Stimulated activated naive CD4-positive, alpha-beta T cell (primary cell): ENCODE data around the gene LEFTY2.
"Not testable (repeated sequence)": the region's sequence is repeated elsewhere in the genome, so short reads cannot be mapped to it uniquely, and the experiment has no call there.

ENCODE experiments used
- DNase-seq, 6 experiments: peaks; one replicate each; lab custom pipeline; 2025; lab: John Stamatoyannopoulos, UW

The LEFTY2 gene, protein sequence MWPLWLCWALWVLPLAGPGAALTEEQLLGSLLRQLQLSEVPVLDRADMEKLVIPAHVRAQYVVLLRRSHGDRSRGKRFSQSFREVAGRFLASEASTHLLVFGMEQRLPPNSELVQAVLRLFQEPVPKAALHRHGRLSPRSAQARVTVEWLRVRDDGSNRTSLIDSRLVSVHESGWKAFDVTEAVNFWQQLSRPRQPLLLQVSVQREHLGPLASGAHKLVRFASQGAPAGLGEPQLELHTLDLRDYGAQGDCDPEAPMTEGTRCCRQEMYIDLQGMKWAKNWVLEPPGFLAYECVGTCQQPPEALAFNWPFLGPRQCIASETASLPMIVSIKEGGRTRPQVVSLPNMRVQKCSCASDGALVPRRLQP

DNA sequence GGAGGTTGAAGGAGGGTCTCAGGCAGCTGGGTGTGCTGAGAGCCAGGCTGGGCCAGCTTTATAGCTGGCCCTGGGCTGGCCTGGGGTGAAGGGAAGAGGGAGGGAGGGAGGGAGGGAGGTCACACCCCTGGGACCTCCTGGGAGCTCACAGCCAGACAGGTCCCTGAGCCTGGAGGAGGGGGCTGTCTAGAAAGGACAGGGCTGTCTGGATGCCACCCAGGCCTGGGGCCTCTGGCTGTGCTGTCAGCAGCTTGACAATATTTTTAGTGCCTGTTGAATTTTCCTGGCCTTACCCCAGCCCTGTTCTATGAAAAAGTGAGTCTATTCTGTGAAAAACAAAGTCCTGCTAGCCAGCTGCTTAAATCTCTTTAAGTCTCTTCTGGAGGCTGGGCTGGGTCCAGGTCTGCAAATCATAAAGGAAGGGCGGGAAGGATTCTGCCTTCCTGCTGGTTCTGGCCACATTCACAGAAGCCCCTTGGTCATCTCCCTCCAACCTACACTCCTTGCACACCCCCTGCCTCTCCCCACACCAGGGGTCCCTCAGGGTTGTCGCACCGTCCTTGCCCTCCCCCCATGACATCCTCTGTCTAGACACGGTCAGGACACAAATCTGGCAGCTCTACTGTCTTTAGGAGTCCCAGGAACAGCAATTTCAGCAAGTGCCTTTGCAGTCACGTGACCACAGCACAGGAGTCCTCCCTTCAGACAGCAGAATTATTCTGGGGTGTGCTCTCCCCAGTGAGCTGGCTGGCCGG is at the start of gene LEFTY2:
TSS of gene LEFTY2 (minus strand) at position 34 of the 755 bp plus-strand sequence. CDS start 80 bp downstream, outside the sequence.
- no peak for DNase-seq

DNA sequence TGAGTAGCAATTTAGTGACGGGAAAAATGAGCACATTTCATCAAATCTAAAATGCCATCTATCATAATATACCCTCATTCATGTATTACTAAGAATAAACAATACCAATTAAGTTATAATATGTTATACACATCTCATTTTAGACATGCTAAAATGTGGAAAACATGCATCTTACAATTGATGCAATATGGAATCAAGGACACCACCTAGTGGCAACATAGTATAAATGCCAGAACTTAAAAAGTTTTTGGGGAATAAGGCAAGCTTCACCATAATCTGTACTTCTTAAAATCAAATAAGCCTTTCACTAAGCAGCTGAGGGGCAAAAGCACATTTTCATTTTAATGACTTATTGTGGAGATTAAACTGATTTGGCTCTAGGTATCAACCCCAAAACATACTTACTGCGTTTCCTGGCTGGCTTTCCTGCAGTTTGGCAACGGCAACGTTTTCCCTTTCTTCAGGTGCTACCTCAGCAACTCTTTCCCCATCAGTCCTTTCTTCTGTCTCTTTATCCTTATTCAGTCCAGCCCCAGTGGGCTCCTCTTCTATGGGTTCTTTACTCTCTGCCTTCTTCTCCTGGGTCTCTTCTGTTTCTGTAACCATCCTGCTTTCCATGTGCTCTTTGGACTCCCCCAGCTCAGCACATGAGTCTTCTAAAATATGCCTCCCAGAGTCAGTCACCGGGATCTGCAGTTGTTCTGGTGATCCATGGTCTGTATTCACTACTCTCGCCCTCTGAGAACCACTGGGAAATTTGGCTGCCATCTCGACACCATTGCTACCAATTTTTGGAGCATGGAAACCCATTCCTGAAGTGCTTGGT is 46.7 kb upstream of the LEFTY2 start:
- DNase-seq: peak in 3 of 6 experiments; percentile 20 to 49 (median 48)

DNA sequence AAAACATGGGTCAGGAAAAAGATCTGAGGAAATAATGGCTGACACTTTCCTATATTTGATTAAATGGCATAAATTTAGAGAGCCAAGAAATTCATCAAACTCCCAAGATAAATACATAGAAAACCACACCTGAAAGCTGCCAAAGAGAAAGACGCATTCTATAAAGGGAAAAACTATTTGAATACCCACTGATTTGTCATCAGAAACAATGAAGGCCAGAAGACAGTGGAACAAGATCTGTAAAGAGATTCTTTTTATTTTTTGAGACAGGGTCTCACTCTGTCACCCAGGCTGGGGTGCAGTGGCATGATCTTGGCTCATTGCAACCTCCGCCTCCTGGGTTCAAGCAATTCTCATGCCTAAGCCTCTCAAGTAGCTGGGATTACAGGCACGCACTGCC is 40.7 kb upstream of the LEFTY2 start:
- DNase-seq: no peak

DNA sequence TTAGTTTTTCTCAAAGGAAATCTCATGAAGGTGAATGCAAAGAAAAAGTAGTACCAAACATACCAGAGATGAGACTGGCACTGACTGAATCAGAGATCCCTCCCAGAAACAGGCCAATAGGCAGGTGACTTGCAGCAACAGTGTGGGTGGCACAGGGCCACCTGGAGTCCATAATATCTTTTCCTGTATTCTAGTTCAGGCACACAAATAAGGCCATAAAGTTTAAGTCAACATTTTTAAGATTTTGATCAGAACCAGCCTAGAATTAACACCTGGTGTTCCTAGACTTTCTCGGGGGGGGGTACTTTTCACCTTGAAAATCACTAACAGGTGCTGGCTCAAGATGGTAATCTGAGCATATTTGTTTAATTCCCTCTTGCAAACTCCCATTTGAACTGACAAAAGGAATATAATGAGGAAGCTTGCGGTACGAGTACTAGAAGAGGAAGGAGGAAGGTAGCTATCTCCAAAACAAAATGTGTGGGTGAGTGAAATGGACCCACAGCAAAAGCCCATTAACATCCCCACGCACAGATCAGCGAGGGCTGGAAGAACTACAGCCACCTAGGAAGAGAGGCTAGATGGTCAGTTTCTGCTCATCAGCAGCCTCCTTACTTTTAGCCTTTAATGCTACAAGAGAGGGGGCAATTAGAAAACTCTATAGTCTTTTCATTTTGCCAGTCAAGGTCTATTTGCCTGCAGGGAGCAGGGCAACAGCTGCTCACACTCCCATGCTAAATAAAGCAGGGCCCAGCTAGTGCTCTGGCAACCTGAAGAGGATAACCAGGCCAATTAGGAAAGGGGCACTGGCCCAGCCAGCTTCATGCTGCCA is 39.2 kb upstream of the LEFTY2 start:
- no peak for DNase-seq

DNA sequence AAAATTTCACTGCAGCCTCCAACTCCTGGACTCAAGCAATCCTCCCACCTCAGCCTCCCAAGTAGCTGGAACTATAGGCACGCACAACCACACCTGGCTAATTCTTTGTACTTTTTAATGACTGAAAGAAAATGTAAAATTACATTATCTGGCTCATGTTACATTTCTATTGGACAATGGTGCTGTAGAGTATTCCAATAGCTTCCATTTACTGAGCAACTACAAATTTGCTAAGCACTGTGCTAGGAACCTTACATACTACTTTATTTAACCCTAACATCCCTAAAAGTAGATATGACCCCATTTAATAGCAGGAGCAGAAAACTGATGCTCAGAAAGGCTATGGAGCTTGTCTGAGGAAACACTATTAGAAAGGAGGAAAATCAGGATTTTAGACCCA is 38.4 kb upstream of the LEFTY2 start:
- no peak for DNase-seq

DNA sequence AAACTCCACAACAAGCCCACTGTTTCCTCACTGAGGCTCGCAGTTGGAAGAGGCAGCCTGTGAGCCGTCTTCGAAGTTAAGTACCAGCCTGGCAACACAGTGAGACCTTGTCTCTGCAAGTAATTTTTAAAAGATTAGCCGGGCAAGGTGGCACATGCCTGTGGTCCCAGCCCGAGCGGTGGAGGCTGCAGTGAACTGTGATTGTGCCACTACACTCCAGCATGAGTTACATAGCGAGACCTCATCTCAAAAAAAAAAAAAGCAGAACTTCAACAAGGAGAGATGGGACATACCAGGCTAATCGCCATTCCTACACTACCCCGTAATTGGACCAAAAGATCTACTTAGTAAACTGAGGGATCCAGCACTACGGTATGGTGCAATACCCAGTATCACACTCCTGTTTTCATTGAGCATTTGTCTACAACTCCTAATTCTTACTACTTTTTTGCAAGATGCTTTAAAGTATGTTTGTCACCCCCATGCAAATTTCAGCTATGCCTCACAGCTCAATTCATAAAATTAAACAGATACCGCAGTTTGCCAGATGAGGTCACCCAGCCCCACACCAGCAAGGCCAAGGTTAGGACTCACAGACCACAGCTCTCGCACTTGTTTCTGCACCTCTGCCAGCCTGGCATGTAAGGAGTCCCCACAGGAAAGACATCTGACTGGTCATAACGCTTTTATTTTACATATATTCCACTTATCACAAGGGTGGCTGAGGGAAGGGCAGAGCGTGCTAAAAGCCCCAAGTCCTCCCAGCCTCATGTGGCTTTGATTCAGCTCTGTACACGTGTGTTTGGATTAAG is 37.1 kb upstream of the LEFTY2 start:
- no peak for DNase-seq

DNA sequence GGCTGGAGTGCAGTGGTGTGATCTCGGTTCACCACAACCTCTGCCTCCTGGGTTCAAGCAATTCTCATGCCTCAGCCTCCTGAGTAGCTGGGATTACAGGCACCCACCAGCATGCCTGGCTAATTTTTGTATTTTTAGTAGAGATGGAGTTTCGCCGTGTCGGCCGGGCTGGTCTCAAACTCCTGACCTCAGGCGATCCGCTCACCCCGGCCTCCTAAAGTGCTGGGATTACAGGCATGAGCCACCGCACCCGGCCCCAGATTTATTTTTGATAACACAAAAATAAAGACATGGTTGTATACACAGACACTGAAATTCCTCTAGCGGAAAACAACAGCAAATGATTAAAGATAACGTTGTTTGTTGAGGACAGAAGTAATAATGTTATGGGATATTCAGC is 34.1 kb upstream of the LEFTY2 start:
- DNase-seq: not testable (repeated sequence)

DNA sequence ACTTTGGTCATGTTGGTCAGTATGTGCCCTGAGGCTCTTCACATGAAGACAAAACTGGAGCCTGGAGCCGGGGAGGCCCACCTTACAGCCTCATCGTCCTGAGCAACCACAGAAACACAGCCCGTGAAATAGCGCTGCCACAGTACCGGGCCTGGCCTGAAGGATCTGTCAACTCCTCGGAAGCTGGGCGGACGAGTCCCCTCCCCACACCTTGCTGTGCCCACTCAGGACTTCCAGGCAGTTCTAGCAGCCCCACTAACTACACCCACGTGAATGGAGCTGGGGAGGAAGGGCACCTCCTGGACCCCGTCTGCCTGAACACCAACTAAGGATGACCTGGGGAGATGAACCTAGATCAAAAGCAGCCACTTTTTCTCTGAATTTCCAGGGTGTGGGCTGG is 33.4 kb upstream of the LEFTY2 start:
- DNase-seq: no peak

DNA sequence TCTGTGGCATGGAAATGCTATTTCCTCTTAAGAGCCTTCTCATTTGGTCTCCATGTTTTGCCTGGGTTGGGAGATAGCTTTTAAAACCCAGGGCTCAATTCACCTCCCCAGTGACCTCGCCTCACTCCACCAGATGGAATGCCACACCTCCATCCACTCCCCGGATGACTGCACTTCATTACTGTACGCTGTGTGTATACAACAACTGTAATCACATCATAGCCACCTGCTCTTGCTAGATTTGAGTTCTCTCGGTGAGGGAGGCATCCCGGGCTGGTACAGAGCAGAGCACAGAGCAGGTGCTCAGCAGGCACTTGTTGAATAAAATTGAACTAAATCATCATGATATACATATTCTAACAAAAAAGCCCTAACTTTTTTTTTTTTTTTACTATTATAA is 32.1 kb upstream of the LEFTY2 start:
- no peak for DNase-seq

DNA sequence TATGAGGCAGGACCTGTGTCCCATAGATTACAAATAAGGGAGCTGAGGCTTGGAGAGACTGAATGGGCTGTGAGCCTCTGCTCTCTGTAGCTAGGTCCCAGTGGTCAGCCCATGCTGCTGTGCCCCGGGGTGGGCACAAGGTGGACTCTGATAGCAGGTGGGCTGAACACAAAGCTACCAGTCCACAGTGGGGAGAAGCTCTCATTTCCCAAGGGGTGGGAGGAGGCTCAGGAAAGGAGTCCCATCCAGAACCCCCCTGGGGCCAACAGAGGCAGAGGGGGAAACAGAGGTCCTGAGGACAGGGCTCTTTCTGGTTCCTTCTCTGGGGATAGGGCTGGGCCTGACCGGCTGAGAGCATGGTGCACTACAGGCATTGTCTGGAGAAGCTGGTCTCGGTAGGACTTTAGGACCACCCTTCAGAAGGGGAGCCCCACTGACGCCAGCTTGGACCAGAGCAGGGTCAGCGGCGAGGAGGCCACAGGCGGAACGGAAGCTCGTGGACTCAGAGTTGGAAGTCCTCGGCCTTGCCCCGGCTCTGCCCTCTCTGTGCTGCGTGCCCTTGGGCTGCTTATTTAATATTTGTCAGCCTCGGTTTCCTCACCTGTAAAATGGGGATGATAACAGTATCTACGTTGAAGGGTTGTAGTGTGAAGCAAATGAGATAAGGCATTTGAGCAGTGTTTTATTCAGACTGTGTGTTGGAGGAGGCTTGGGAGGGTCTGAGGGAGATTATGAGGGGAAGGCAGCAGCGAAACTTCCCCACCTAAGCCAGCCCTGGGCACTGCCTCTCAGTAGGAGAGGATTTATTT is 31.5 kb upstream of the LEFTY2 start:
- DNase-seq: no peak

DNA sequence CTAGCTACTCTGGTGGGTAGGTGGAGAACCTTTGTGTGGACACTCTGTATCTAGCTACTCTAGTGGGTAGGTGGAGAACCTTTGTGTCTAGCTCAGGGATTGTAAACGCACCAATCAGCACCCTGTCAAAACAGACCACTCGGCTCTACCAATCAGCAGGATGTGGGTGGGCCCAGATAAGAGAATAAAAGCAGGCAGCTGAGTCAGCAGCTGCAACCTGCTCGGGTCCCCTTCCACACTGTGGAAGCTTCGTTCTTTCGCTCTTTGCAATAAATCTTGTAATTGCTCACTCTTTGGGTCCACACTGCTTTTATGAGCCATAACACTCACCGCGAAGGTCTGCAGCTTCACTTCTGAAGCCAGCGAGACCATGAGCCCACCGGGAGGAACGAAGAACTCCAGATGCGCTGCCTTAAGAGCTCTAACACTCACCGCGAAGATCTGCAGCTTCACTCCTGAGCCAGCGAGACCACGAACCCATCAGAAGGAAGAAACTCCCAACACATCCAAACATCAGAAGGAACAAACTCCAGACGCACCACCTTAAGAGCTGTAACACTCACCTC is 29.7 kb upstream of the LEFTY2 start:
- not testable (repeated sequence) for DNase-seq

DNA sequence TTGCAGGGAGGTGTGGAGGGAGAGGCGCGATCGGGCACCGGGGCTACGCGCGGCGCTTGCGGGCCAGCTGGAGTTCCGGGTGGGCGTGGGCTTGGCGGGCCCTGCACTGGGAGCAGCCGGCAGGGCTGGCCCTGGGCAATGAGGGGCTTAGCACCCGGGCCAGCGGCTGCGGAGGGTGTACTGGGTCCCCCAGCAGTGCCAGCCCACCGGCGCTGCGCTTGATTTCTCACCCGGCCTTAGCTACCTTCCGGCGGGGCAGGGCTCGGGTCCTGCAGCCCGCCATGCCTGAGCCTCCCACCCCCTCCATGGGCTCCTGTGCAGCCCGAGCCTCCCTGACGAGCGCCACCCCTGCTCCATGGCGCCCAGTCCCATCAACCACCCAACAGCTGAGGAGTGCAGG is 28.7 kb upstream of the LEFTY2 start:
- not testable (repeated sequence) for DNase-seq

DNA sequence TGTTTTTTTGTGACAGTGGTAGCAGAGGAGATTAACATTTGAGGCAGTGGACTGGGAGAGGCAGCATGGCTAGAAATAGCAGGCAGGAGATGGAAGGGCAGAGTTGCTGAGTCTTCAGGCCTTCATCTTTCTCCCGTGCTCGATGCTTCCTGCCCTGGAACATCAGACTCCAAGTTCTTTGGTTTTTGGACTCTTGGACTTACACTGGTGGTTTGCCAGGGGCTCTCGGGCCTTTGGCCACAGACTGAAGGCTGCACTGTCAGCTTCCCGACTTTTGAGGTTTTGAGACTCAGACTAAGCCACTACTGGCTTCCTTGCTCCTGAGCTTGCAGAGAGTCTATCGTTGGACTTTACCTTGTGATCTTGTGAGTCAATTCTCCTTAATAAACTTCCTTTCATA is 24.2 kb upstream of the LEFTY2 start:
- no peak for DNase-seq

DNA sequence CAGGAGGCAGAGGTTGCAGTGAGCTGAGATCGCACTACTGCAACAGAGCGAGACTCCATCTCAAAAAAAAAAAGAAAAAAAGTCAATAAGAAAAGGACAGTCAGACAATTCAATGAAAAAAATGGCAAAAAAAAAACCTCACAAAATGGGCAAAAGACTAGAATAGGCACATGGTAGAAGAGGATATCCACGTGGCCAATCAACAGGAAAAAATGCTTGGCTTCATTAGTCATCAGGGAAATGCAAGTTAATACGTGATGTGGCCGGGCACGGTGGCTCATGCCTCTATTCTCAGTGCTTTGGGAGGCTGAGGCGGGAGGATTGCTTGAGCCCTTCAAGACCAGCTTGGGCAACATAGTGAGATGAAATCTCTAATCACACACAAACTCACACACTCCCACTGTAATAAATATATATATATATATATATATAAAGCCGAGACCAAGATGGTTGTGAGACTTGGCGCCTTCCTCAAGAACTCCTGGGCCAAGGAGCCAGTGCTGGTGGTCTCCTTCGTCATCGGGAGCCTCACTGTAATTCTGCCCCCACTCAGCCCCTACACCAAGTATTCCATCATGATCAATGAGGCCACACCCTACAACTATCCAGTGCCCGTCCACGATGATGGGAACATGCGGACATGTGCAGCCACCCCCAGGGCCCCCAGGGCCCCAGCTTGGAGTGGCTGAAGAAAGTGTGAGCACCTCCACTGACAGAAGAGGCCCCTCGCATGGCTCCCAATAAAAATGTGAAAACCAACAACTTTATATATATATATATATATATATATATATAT is 22.9 kb upstream of the LEFTY2 start:
- no peak for DNase-seq

DNA sequence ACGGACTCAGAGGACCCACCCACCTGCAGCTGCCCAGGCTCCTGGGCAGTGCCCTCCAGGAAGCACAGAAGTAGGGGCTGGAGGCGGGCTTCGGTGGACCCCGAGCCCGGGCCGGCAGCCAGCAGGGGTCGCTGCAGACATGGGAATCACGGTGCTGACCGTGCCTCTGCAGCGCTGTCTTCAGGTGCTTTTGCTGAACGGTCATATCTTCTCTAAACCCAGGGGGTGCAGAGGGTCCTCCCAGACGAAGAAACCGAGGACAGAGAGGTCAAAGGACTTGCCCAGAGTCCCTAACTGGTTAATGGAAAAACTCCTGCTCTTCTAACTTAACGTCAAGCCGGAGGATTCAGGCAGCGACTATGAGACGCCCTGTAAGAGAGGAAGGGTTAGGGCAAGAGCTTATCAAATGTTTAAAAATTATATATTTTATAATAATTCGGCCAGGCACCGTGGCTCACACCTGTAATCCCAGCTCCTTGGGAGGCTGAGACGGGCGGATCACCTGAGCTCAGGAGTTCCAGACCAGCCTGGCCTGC is 21.5 kb upstream of the LEFTY2 start:
- DNase-seq: peak; percentile 8 to 48 (median 32)

DNA sequence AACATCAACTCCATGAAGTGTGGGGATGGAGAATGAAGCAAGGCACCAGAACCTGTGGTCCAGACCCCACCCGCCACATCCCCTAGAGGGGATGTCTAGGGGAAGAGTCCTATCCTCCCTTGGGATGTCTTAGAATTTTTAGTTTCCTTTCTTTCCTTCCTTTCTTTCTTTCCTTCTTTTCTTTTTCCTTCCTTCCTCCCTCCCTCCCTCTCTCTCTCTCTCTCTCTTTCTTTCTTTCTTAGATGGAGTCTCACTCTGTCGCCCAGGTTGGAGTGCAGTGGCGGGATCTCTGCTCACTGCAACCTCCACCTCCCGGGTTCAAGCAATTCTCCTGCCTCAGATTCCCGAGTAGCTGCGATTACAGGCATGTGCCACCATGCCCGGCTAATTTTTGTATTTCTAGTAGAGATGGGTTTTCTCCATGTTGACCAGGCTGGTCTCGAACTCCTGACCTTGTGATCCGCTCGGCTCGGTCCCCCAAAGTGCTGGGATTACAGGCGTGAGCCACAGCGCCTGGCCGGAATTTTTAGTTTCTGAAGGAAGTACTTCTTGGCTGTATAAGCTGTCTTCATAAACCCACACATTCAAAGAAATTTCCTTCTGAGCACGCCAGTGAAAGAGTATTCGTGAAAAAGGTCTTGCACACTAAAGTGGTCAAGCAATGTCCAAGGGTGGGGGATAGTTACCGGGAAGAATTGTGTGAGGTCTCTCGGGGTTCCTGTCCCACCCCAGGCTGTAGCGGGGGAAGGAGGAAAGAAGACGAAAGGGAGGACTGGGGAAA is 20.8 kb upstream of the LEFTY2 start:
- no peak for DNase-seq

DNA sequence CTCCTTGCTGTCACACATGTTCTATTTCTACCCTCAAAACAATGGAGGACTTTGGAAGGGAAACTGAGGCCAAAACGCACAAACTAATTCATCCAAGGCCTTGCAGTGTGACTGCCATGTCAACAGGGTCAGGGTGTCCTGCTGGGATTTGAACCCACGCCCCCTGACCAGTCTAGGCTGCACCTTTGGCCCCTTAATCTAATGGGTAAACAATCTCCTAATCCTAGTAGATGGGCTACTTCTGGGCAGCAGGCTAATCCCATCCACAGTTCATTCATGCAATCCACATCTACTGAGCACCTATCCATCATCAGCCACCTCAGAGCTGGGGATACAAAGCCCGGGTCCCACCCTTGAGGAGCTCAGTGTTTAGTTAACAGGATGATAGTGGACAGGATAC is 17.0 kb upstream of the LEFTY2 start:
- no peak for DNase-seq

DNA sequence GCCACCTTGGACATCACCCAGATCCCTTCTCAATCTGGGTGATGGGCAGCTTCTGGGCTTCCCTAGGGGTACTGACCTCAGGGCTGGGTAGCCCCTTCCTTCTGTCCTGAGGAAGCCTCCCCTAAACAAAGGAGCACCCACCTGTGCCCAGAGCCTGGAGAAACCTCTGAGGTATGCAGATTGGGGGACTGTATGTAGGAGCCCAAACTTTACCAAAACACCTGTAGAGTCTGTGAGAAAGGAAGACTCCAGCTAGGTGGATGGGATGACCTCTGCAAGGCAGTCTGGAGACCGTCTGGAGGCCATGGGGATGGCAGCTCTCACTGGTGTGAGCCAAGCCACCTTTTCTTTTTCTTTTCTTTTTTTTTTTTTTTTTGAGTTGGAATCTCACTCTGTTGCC is 13.7 kb upstream of the LEFTY2 start:
- no peak for DNase-seq
